HG03280 (cell line): ENCODE results near the gene CENPP.
"Not testable (repeated sequence)": the region's sequence is repeated elsewhere in the genome, so short reads cannot be mapped to it uniquely, and the experiment has no call there.

Experiments used
- ATAC-seq: cut with Tn5 transposase; IDR thresholded peaks from one replicate; pipeline ENCODE4 v1.9.1; 2021; ENCODE audit warnings: mild to moderate bottlenecking, moderate library complexity; ENCODE audit not compliant: unreplicated experiment

CENPP gene

GRCh38 chr9:92611621-92612285, 286.0 kb downstream of the CENPP start:
- ATAC-seq: no peak

DNA sequence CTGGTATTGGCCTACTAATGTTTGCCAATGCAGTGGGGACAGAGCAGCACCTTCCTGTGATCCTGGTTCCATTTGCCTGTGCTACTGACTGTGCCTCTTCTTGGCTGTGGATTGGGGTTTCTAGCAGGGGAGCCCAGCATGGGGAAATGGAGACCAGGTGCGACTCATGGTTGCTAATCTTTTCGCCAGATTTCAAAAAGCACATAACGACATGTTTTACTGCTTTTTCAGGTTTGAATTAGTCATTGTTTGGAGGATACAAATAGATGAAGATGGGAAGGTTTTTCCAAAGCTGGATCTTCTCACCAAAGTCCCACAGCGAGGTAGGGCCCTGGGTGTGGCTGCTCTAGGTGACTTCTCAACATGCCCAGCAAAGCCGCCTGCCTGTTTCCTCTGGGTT, 286.5 kb downstream of the CENPP start:
- no peak for ATAC-seq

DNA sequence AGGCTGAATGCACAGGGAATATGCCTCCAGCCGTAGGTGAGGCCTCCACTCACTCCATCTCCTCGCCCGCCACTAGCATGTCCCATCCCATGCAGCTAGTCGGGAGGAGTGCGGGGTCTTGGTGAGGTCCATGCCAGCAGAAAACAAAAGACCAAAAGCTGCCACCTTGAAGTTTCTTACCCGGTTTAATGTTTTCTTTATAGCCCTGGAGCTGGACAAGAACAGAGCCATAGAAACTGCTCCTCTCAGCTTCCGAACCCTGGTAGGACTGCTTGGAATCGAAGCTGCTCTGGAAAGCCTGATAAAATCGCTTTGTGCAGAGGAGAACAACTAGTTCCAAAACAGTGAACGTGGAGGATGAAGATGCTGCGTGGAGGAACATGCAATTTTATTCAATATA, 287.1 kb downstream of the CENPP start:
- no peak for ATAC-seq

DNA sequence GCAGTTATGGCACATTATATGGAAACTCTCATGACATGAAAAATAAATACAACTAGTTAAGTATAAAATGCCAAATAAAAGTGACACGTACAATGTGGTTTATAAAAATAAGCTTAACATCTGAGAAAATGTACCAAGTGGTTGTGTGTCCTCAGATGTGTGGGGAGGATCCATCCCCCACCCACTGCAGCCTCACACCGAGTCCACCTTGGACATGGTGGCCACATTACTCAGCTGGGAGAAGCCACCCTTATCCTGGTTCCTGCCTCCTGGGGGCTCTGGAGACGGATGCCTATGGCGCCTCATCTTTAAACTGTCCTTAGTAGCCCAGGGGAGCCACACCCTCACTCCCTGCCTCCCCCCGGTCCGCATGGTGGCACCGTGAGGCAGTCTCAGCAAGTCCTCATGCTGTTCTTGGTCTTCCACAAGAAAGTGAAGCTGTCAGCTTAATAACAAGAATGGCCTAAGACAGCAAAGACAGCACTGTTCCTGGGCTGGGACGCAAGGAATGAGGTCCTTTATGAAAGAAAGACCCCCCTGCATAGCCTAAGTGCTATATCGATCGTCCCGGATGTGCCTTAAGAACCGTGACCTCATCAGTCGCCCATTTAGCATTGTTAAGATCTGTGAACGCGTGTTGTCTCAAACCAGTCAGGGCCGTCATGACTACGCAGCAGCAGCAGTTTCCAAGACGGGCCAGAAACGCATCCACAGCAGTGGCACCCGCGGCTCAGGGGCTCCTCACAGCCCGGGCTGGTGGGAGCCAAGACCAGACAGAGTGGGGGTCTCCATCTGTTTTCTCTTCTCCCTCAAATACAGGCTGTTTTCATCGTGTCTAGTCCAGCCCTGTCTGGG, 287.7 kb downstream of the CENPP start:
- no peak for ATAC-seq

DNA sequence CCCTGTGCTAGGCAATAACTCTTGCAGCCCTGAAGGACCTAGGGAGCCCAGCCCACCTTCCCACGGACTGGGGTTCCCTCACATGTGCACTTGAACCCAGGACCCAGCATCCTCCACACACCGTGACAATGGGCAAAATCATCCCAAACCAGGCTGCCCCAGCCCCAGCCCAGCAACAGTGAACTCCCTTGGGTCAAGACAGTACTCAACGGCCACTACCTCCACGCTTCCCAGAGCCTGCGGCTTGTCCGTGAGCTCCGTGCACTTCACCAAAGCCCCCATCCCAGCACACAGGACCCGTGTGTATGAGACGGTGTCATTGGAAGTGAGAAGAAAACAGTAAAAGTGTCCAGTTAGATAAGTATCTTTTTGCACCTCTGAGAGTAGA, 288.4 kb downstream of the CENPP start:
- no peak for ATAC-seq

DNA sequence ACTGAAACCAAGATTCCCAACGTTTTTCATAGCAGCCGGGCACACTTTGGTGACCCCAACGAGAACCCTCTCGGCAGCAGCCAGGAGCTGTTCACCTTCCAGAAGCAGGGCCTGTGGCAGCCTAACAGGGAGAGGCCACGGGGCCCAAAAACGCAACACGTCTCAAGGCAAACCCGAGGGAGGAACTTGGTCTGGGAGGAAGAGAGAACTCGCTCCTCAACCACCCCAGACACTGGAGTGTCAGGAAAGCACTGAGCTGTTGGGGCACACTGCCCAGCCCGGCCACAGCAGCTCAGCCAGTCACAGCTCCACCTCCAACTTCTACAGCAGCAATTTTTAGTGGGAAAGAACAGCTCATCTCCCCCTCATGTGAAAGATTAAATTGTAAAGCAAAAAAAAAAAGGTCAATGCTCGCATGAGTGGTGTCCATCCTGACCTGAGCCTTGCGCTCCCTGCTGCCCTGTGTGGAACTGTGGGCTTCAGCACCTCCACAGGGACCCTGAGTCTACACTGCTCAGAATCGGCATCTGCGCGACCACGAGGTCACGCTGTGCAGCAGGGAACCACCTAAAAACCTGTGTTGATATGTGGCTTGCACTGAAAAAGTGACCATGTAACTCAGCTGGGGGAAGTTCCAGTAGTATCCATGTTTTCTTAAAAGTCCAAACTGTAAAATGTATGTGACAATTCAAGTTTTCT, 289.2 kb downstream of the CENPP start:
- ATAC-seq: no peak

GRCh38 chr9:92615790-92616189, 290.0 kb downstream of the CENPP start:
- no peak for ATAC-seq

DNA sequence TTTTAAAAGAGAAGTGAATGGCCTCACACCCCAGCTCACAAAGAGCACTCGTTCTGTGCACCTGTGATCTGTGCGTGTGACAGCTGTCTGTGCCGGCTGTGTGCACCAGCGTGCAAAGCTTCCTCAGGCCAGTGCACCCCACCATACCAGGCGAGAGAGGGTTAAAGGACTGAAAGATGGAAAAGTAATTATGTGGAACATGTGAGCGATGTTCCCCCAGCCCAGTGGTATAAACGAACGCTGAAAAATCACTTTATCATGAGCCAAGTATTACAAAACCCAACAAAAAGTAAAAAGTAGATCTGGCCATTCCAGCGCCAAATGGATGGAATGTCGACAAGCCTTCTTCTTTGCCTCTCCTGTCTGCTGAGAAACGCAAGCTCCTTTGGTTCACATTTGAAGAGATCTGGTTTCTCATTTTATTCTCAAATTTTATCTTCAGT, 290.5 kb downstream of the CENPP start:
- no peak for ATAC-seq

- no peak for ATAC-seq
These were observed 290.9 kb downstream of the CENPP start for GRCh38 chr9:92616655-92617111.

- ATAC-seq: no peak
These were observed 291.6 kb downstream of the CENPP start for GRCh38 chr9:92617195-92617813.

GRCh38 chr9:92617951-92618510, 292.3 kb downstream of the CENPP start:
- no peak for ATAC-seq

DNA sequence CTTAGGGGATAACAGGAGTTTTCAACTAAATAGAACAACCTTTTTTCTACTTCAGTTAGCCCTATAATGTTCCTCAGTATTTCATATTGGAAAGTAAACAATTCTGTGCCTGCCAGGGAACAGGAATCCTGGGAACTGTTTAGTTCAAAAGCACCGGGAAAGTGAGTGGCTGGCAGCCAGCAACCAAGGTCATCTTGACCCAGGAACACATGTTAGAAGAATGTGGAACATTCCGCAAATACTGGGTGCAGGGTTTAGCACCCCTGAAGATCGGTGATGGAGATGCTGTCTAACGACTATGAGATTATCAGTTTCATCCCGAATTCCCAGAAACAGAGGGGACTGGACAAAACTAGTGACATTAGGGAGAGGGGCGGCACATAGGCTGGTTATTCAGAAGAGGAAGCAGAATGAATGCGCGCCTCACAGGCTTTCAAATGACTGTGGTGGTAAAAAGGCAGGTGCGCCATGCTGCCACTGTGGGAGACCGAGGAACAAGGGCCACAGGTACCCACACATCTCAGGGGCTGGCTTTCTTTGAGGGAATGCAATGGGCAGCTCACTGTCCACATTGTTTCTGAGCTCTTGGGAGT, 293.0 kb downstream of the CENPP start:
- ATAC-seq: no peak

DNA sequence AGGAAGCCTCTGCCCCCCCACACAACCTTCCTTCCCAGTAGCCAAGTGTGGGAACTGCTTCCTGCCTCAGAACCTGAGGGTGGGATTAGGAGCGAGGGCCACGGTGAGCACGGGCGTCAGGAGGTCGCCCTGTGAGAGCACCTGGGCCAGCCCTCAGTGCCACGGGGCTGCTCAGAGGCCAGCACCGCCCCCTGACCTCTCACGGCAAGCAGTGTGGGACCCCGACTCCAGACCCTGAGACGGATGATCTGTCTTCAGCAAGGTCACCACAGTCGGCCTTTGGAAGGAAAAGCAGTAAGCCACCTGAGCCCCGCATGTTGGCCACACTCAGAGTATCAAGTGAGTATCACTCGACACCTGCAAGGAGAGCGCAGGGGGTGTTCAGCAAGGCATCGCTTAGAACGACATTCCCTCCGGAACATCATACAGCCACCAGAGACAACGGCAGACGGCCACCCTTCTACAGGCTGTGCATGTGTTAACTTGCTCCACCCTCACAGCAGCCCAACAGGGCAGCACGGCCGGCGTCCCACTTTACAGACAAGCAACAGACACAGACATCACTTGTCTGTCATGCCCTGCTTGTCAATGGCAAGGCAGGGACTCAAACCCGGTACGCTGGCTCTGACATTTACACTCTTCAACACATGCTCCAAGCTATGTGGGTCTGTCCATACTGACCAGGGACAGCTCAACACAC, 294.0 kb downstream of the CENPP start:
- ATAC-seq: no peak

- ATAC-seq: no peak
These were observed 295.1 kb downstream of the CENPP start for GRCh38 chr9:92620845-92621244.

- ATAC-seq: not testable (repeated sequence)
These were observed 298.2 kb downstream of the CENPP start for GRCh38 chr9:92623936-92624335.

- no peak for ATAC-seq
These were observed 300.7 kb downstream of the CENPP start for GRCh38 chr9:92626484-92626883.

- ATAC-seq: no peak
These were observed 301.9 kb downstream of the CENPP start for GRCh38 chr9:92627651-92628050.

GRCh38 chr9:92631452-92632343, 305.9 kb downstream of the CENPP start:
- ATAC-seq: no peak

- no peak for ATAC-seq
These were observed 306.9 kb downstream of the CENPP start for GRCh38 chr9:92632641-92633040.
